Renal cortical epithelial cell (primary cell): Measurements from ENCODE around the gene TRIM59. TPM values are rescaled to one million over a fixed set of nuclear protein-coding genes. Genes with fewer than 3 reads are reported as not detected.
"Not testable (repeated sequence)": the region's sequence is repeated elsewhere in the genome, so short reads cannot be mapped to it uniquely, and the experiment has no call there.

Source experiments
- DNase-seq: peaks from one replicate; pipeline ENCODE4 v3.0.0-alpha.2; 2011; ENCODE audit warnings: low read depth
- total RNA-seq: library from RNA; depleted of rRNA; stranded (reverse); fragments of >200 nt; gene quantifications from 2 replicates; pipeline ENCODE4 v1.2.3, GENCODE V29; 2014

Gene TRIM59
- total RNA-seq, 1 donor from 2014 or later: 18.8 TPM

- DNase-seq: no peak
Observed at GRCh38 chr3:160455846-160456245, 6.3 kb upstream of the TRIM59 start.

GRCh38 chr3:160454995-160455394 is 5.4 kb upstream of the TRIM59 start:
- no peak for DNase-seq

- DNase-seq: not testable (repeated sequence)
Observed at GRCh38 chr3:160452251-160452650, 2.7 kb upstream of the TRIM59 start.

GRCh38 chr3:160451602-160452001 is 2.0 kb upstream of the TRIM59 start:
- no peak for DNase-seq

- peak; percentile 88 for DNase-seq
Observed at GRCh38 chr3:160450846-160451245, 1.3 kb upstream of the TRIM59 start.

GRCh38 chr3:160448845-160449635 is 546 bp downstream of the TRIM59 start:
- DNase-seq: peak; percentile 49

- peak; percentile 27 for DNase-seq
Observed at GRCh38 chr3:160447544-160447943, 2.0 kb downstream of the TRIM59 start.

- no peak for DNase-seq
Observed at GRCh38 chr3:160446522-160447056, 3.0 kb downstream of the TRIM59 start.

GRCh38 chr3:160445854-160446253 is 3.7 kb downstream of the TRIM59 start:
- no peak for DNase-seq

- DNase-seq: no peak
Observed at GRCh38 chr3:160444411-160444810, 5.2 kb downstream of the TRIM59 start.

- DNase-seq: no peak
Observed at GRCh38 chr3:160440687-160441086, 8.9 kb downstream of the TRIM59 start.

GRCh38 chr3:160437083-160437455 is 12.5 kb downstream of the TRIM59 start:
- DNase-seq: no peak

- no peak for DNase-seq
Observed at GRCh38 chr3:160435747-160436146, 13.8 kb downstream of the TRIM59 start.

GRCh38 chr3:160435095-160435494 is 14.5 kb downstream of the TRIM59 start:
- no peak for DNase-seq

GRCh38 chr3:160434071-160434470 is 15.5 kb downstream of the TRIM59 start:
- peak; percentile 30 for DNase-seq

GRCh38 chr3:160427832-160428424 is 21.7 kb downstream of the TRIM59 start:
- DNase-seq: no peak

GRCh38 chr3:160417311-160417710 is 32.3 kb downstream of the TRIM59 start:
- DNase-seq: no peak

GRCh38 chr3:160413613-160414248 is 35.9 kb downstream of the TRIM59 start:
- DNase-seq: peak; percentile 82

GRCh38 chr3:160412477-160412876 is 37.1 kb downstream of the TRIM59 start:
- DNase-seq: no peak

- DNase-seq: no peak
Observed at GRCh38 chr3:160409812-160410610, 39.6 kb downstream of the TRIM59 start.

GRCh38 chr3:160403796-160404470 is 45.7 kb downstream of the TRIM59 start:
- DNase-seq: no peak
